Measurements from ENCODE around the gene CDKL1.

CDKL1 gene

GRCh38 chr14:50334211-50334610, 62.5 kb downstream of the CDKL1 start:
- TF ChIP-seq ZBTB20 (tag by site-specific recombination; IDR thresholded peaks at IDR 0.05) (peak; percentile 30; the same call in 1 of the 2 replicates), ZNF175 (tag by site-specific recombination; IDR thresholded peaks at IDR 0.05) (no peak), ZNF214 (tag by site-specific recombination; IDR thresholded peaks at IDR 0.05; ENCODE audit: borderline replicate concordance) (no peak), ZNF350 (tag by site-specific recombination; IDR thresholded peaks at IDR 0.05) (no peak)
- H3K27ac ChIP-seq (ENCODE audit: extremely low read depth, low read depth, low read length), result no peak overlapping the region
- H3K4me1 ChIP-seq (ENCODE audit: control insufficient read depth, insufficient read depth, low read length), result no peaks in the 10 kb centered on the region
- H3K36me3 ChIP-seq (ENCODE audit: control insufficient read depth in 2 of 2, insufficient read depth in 1 of 2, low read length in 2 of 2), result peaks cover 3 to 21% of the 10 kb centered on the region in 2 experiments; a peak in 2 of 3 replicates
- no peaks in the 10 kb centered on the region for H3K9me3 ChIP-seq (ENCODE audit: control insufficient read depth, insufficient read depth, low read depth, low read length)
- POLR2A ChIA-PET, result interaction anchor here (0.5 kb wide), 1 partner anchor 8 kb away, joined by 4 read pairs; no protein-coding TSS in a partner anchor
- CTCF ChIA-PET, result interaction anchor here (0.6 to 1.4 kb wide), 3 partner anchors 8 to 380 kb away, joined by 3 to 7 read pairs (median 3); no protein-coding TSS in a partner anchor
- H3K4me3 ChIP-seq (ENCODE audit: low read depth, low read length), result no peak overlapping the region

DNA sequence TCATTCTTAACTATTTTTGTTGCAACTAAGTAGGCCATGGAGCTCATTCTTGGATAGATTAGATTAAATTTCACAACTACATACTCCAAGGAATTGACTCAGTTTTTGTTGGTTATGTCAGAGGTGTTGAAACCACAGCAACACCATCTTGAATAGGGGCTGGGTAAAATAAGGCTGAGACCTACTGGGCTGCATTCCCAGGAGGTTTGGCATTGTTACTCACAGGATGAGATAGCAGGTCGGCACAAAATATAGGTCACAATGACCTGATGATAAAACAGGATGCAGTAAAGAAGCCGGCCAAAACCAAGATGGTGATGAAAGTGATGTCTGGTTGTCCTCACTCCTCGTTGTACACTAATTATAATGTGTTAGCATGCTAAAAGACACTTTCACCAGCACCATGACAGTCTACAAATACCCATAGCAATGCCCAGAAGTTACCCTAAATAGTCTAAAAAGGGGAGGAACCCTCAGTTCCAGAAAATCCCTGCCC, 63.6 kb downstream of the CDKL1 start:
- ChIA-PET POLR2A (no interaction called here), CTCF (interaction anchor here (1.0 to 2.5 kb wide), 3 partner anchors 9 to 64 kb away, joined by 3 to 12 read pairs (median 3); partner anchors contain the start of gene CDKL1)
- Histone ChIP-seq H3K9me3 (ENCODE audit: control insufficient read depth, insufficient read depth, low read depth, low read length) (no peaks in the 10 kb centered on the region), H3K36me3 (ENCODE audit: control insufficient read depth in 2 of 2, insufficient read depth in 1 of 2, low read length in 2 of 2) (peaks cover 3 to 26% of the 10 kb centered on the region in 2 experiments), H3K4me1 (ENCODE audit: control insufficient read depth, insufficient read depth, low read length) (no peaks in the 10 kb centered on the region), H3K27ac (ENCODE audit: extremely low read depth, low read depth, low read length) (no peak overlapping the region), H3K4me3 (ENCODE audit: low read depth, low read length) (no peak overlapping the region)
- TF ChIP-seq ZNF433 (tag by site-specific recombination; IDR thresholded peaks at IDR 0.05; ENCODE audit: low read depth) (no peak), ZNF335 (tag by site-specific recombination; conservative IDR thresholded peaks at IDR 0.05) (no peak), ZBTB17 (tag by site-specific recombination; IDR thresholded peaks at IDR 0.05) (no peak), ZNF426 (tag by site-specific recombination; IDR thresholded peaks at IDR 0.05) (no peak), GLI2 (tag by site-specific recombination; IDR thresholded peaks at IDR 0.05; ENCODE audit: borderline replicate concordance, low read depth) (no peak), ZFP37 (tag by site-specific recombination; IDR thresholded peaks at IDR 0.05) (no peak), ZNF629 (tag by site-specific recombination; IDR thresholded peaks at IDR 0.05) (no peak), ZNF354C (tag by site-specific recombination; IDR thresholded peaks at IDR 0.05; ENCODE audit: borderline replicate concordance, low read depth) (no peak), ZNF600 (tag by site-specific recombination; IDR thresholded peaks at IDR 0.05) (no peak), ZNF2 (tag by site-specific recombination; IDR thresholded peaks at IDR 0.05) (no peak), INSM2 (tag by site-specific recombination; IDR thresholded peaks at IDR 0.05) (no peak), ZIC2 (tag by site-specific recombination; IDR thresholded peaks at IDR 0.05) (no peak), ZNF449 (tag by site-specific recombination; IDR thresholded peaks at IDR 0.05) (no peak), HOXA7 (CRISPR knock-in tag; IDR thresholded peaks at IDR 0.05; ENCODE audit: borderline replicate concordance) (no peak)
- TF ChIP-seq, protein P1, sequence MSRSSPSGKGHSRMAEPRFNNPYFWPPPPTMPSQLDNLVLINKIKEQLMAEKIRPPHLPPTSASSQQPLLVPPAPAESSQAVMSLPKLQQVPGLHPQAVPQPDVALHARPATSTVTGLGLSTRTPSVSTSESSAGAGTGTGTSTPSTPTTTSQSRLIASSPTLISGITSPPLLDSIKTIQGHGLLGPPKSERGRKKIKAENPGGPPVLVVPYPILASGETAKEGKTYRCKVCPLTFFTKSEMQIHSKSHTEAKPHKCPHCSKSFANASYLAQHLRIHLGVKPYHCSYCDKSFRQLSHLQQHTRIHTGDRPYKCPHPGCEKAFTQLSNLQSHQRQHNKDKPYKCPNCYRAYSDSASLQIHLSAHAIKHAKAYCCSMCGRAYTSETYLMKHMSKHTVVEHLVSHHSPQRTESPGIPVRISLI (tag by site-specific recombination; IDR thresholded peaks at IDR 0.05), result no peak

Data from HEK293 (cell line).